GM13977 (cell line): ENCODE measurements around the gene PXYLP1.

Experiments used
- DNase-seq: peaks from one replicate; pipeline ENCODE4 v3.0.0; 2012; ENCODE audit warnings: low spot score
- CTCF ChIP-seq: IDR thresholded peaks from 2 replicates; pipeline ENCODE4 v1.5.1; 2012; ENCODE audit warnings: mild to moderate bottlenecking, control low read depth; ENCODE audit not compliant: insufficient read depth; ENCODE audit errors: extremely low read depth, missing control alignments
- in situ Hi-C: fragments of 300-500 bp; cut with MboI; formaldehyde crosslinking; loops from one replicate; pipeline ENCODE4 v1.12.0; 2022; ENCODE audit warnings: low sequenced_read_pairs, low pct_unique_long_range_greater_than_20kb, mixed read lengths, inconsistent platforms; ENCODE audit not compliant: unreplicated experiment

The PXYLP1 gene

GRCh38 chr3:141253811-141254210, 22.2 kb downstream of the PXYLP1 start:
- in situ Hi-C loops, result no loop called here
- no peak for TF ChIP-seq CTCF
- no peak for DNase-seq

- in situ Hi-C loops, result no loop called here
- no peak for TF ChIP-seq CTCF
These were observed 23.7 kb downstream of the PXYLP1 start for GRCh38 chr3:141255137-141255845.

GRCh38 chr3:141255846-141256261, 24.2 kb downstream of the PXYLP1 start:
- peak; percentile 23 for TF ChIP-seq CTCF
- DNase-seq, result no peak
- in situ Hi-C loops, result no loop called here

More at GRCh38 chr3:141255137-141255845, 23.7 kb downstream of the PXYLP1 start:
- DNase-seq, result no peak

GRCh38 chr3:141256820-141257219, 25.2 kb downstream of the PXYLP1 start:
- no peak for DNase-seq
- in situ Hi-C loops, result no loop called here
- TF ChIP-seq CTCF, result no peak

- in situ Hi-C loops, result no loop called here
- TF ChIP-seq CTCF, result no peak
- DNase-seq, result no peak
These were observed 26.3 kb downstream of the PXYLP1 start for GRCh38 chr3:141257961-141258360.

- in situ Hi-C loops, result no loop called here
- TF ChIP-seq CTCF, result no peak
- no peak for DNase-seq
These were observed 27.3 kb downstream of the PXYLP1 start for GRCh38 chr3:141258973-141259372.
